HG03196 (cell line): ENCODE results near the gene SBK1.

Experiments used
- ATAC-seq: cut with Tn5 transposase; IDR thresholded peaks from one replicate; pipeline ENCODE4 v1.9.1; 2021; ENCODE audit not compliant: unreplicated experiment

SBK1 gene

GRCh38 chr16:28280881-28281836 is 11.2 kb upstream of the SBK1 start:
- no peak for ATAC-seq

GRCh38 chr16:28282045-28282444 is 10.3 kb upstream of the SBK1 start:
- no peak for ATAC-seq

GRCh38 chr16:28283173-28283572 is 9.2 kb upstream of the SBK1 start:
- no peak for ATAC-seq

GRCh38 chr16:28283798-28284577 is 8.3 kb upstream of the SBK1 start:
- no peak for ATAC-seq

GRCh38 chr16:28285649-28286048 is 6.7 kb upstream of the SBK1 start:
- ATAC-seq, result no peak

GRCh38 chr16:28288114-28288513 is 4.2 kb upstream of the SBK1 start:
- ATAC-seq, result no peak

GRCh38 chr16:28289048-28289447 is 3.3 kb upstream of the SBK1 start:
- ATAC-seq, result no peak

GRCh38 chr16:28289939-28290858 is 2.1 kb upstream of the SBK1 start:
- no peak for ATAC-seq

- no peak for ATAC-seq
Observed at GRCh38 chr16:28290859-28291254, 1.5 kb upstream of the SBK1 start.

- ATAC-seq, result no peak
Observed at GRCh38 chr16:28292731-28293600, 641 bp downstream of the SBK1 start.

GRCh38 chr16:28293601-28293960 is 1.3 kb downstream of the SBK1 start:
- ATAC-seq, result no peak

- no peak for ATAC-seq
Observed at GRCh38 chr16:28294201-28294600, 1.9 kb downstream of the SBK1 start.

GRCh38 chr16:28295276-28295675 is 3.0 kb downstream of the SBK1 start:
- ATAC-seq, result no peak

- no peak for ATAC-seq
Observed at GRCh38 chr16:28297308-28297707, 5.0 kb downstream of the SBK1 start.

- ATAC-seq, result no peak
Observed at GRCh38 chr16:28297784-28298510, 5.6 kb downstream of the SBK1 start.

- no peak for ATAC-seq
Observed at GRCh38 chr16:28298511-28298878, 6.2 kb downstream of the SBK1 start.

- ATAC-seq, result no peak
Observed at GRCh38 chr16:28300327-28300726, 8.0 kb downstream of the SBK1 start.

GRCh38 chr16:28301154-28301553 is 8.8 kb downstream of the SBK1 start:
- ATAC-seq, result no peak

GRCh38 chr16:28301620-28302019 is 9.3 kb downstream of the SBK1 start:
- ATAC-seq, result no peak
